Neural progenitor cell (in vitro differentiated cells): ENCODE results near the gene SMAD4. TPM values are rescaled to one million over a fixed set of nuclear protein-coding genes. Genes with fewer than 3 reads are reported as not detected.

ENCODE experiments used
- DNase-seq: peaks from one replicate; pipeline ENCODE4 v3.0.0-alpha.2; 2016; ENCODE audit warnings: low spot score
- H2AFZ ChIP-seq: fragments of 200-600 bp; sonication (generic); replicated peaks from 2 replicates; pipeline ENCODE4 v1.6.1; 2016; ENCODE audit warnings: antibody characterized with exemption
- H3F3A ChIP-seq: fragments of 200-600 bp; sonication (generic); 2 replicates; pipeline ENCODE4 v1.6.1; 2016; ENCODE audit warnings: antibody characterized with exemption, low read depth
- H3K27ac ChIP-seq: fragments of 200-600 bp; sonication (generic); 2 replicates; pipeline ENCODE4 v1.5.1; 2016; ENCODE audit warnings: mild to moderate bottlenecking
- H3K27me3 ChIP-seq: fragments of 200-600 bp; sonication (generic); 2 replicates; pipeline ENCODE4 v1.6.1; 2016; ENCODE audit warnings: mild to moderate bottlenecking, moderate library complexity
- H3K36me3 ChIP-seq: fragments of 200-600 bp; sonication (generic); 2 replicates; pipeline ENCODE4 v1.5.1; 2016
- H3K4me1 ChIP-seq: fragments of 200-600 bp; sonication (generic); 2 replicates; pipeline ENCODE4 v1.6.1; 2016; ENCODE audit warnings: mixed run types
- H3K4me2 ChIP-seq: fragments of 200-600 bp; sonication (generic); 2 replicates; pipeline ENCODE4 v1.6.1; 2016
- H3K4me3 ChIP-seq: fragments of 200-600 bp; sonication (generic); 2 replicates; pipeline ENCODE4 v1.5.1; 2016
- H3K79me2 ChIP-seq: fragments of 200-600 bp; sonication (generic); 2 replicates; pipeline ENCODE4 v1.6.1; 2016; ENCODE audit warnings: low read depth
- H3K9ac ChIP-seq: fragments of 200-600 bp; sonication (generic); 2 replicates; pipeline ENCODE4 v1.6.1; 2016
- H3K9me3 ChIP-seq: fragments of 200-600 bp; sonication (generic); 2 replicates; pipeline ENCODE4 v1.5.1; 2016; ENCODE audit warnings: low read depth
- H4K20me1 ChIP-seq: fragments of 200-600 bp; sonication (generic); 2 replicates; pipeline ENCODE4 v1.6.1; 2016; ENCODE audit warnings: low read depth
- H3K27ac Mint-ChIP-seq: 3 replicates; pipeline ENCODE4 v1.8.0; 2021; ENCODE audit warnings: mixed read lengths
- H3K27me3 Mint-ChIP-seq: 2 replicates; pipeline ENCODE4 v1.8.0; 2022; ENCODE audit warnings: low read depth, mild to moderate bottlenecking, inconsistent platforms, moderate library complexity, mixed read lengths; ENCODE audit not compliant: insufficient read depth
- H3K36me3 Mint-ChIP-seq: 3 replicates; pipeline ENCODE4 v1.8.0; 2021; ENCODE audit warnings: mixed read lengths
- H3K4me1 Mint-ChIP-seq: 3 replicates; pipeline ENCODE4 v1.8.0; 2021; ENCODE audit warnings: mixed read lengths
- H3K4me3 Mint-ChIP-seq: 3 replicates; pipeline ENCODE4 v1.8.0; 2021; ENCODE audit warnings: mild to moderate bottlenecking, moderate library complexity, mixed read lengths
- H3K9me3 Mint-ChIP-seq: 3 replicates; pipeline ENCODE4 v1.8.0; 2020; ENCODE audit warnings: mixed read lengths
- EZH2 ChIP-seq: fragments of 200-600 bp; sonication (generic); IDR thresholded peaks from 2 replicates; pipeline ENCODE4 v1.6.1; 2017; ENCODE audit warnings: antibody characterized with exemption, mild to moderate bottlenecking, moderate library complexity
- EZH2phosphoT487 ChIP-seq: fragments of 200-600 bp; sonication (generic); IDR thresholded peaks from 2 replicates; pipeline ENCODE4 v1.6.1; 2017; ENCODE audit warnings: antibody characterized with exemption
- total RNA-seq: library from RNA; depleted of rRNA; stranded (reverse); fragments of >200 nt; gene quantifications from 2 replicates; pipeline ENCODE4 v1.2.3, GENCODE V29; 2015; ENCODE audit warnings: low replicate concordance
- TF ChIP-seq, protein P1 (sequence below): fragments of 200-600 bp; sonication (generic); IDR thresholded peaks from 2 replicates; pipeline ENCODE4 v1.5.1; 2017; ENCODE audit warnings: antibody characterized with exemption, mild to moderate bottlenecking

The SMAD4 gene
- total RNA-seq, 1 donor from 2014 or later: 310 TPM

DNA sequence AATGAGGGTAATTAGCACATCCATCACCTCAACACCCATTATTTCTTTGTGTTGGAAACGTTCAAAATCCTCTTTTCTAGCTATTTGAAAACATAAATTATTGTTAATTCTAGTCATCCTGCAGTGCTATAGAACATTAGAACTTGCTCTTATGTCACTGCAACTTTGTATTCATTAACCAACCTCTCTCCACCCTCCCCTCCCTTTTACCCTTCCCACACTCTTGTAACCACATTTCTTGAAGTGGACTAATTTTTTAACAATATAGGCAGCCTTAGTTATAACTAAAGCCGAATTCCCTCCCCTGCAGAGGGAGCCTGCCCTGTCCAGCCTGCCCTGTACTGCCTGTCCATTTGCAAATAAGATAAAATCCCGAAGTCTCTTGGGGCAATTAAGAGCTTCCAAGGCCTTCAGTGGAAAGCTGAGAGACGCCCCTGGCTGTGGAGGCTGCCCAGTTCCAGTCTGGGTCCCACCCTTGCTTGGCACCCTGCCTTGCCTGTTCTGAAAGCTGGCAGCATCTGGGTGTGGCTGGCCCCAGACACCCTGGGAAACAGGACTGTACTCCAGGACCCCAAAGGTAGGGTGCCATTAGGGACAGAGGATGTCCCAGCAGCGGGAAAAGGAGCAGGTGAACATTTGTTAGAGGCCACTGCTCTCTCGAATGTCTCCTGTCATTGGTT is 102.4 kb downstream of the SMAD4 start:
- TF ChIP-seq, protein P1, sequence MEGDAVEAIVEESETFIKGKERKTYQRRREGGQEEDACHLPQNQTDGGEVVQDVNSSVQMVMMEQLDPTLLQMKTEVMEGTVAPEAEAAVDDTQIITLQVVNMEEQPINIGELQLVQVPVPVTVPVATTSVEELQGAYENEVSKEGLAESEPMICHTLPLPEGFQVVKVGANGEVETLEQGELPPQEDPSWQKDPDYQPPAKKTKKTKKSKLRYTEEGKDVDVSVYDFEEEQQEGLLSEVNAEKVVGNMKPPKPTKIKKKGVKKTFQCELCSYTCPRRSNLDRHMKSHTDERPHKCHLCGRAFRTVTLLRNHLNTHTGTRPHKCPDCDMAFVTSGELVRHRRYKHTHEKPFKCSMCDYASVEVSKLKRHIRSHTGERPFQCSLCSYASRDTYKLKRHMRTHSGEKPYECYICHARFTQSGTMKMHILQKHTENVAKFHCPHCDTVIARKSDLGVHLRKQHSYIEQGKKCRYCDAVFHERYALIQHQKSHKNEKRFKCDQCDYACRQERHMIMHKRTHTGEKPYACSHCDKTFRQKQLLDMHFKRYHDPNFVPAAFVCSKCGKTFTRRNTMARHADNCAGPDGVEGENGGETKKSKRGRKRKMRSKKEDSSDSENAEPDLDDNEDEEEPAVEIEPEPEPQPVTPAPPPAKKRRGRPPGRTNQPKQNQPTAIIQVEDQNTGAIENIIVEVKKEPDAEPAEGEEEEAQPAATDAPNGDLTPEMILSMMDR: no peak
- TF ChIP-seq EZH2phosphoT487: no peak
- no peak for TF ChIP-seq EZH2
- Histone ChIP-seq H3K27me3 (no peaks in the 10 kb centered on the region), H3K9ac (no peak overlapping the region), H2AFZ (no peak overlapping the region), H3K36me3 (no peaks in the 10 kb centered on the region), H3K79me2 (no peaks in the 10 kb centered on the region), H3K4me3 (no peak overlapping the region), H3K4me1 (no peaks in the 10 kb centered on the region), H4K20me1 (no peaks in the 10 kb centered on the region), H3F3A (peaks cover 20% of the 10 kb centered on the region), H3K27ac (no peak overlapping the region), H3K9me3 (no peaks in the 10 kb centered on the region), H3K4me2 (no peak overlapping the region)
- peaks cover 8% of the 10 kb centered on the region for H3K4me1 Mint-ChIP-seq
- DNase-seq: no peak
- no peak overlapping the region for H3K4me3 Mint-ChIP-seq
- no peaks in the 10 kb centered on the region for H3K36me3 Mint-ChIP-seq
- H3K9me3 Mint-ChIP-seq: no peaks in the 10 kb centered on the region
- H3K27ac Mint-ChIP-seq: no peak overlapping the region
- peaks cover 3% of the 10 kb centered on the region for H3K27me3 Mint-ChIP-seq

DNA sequence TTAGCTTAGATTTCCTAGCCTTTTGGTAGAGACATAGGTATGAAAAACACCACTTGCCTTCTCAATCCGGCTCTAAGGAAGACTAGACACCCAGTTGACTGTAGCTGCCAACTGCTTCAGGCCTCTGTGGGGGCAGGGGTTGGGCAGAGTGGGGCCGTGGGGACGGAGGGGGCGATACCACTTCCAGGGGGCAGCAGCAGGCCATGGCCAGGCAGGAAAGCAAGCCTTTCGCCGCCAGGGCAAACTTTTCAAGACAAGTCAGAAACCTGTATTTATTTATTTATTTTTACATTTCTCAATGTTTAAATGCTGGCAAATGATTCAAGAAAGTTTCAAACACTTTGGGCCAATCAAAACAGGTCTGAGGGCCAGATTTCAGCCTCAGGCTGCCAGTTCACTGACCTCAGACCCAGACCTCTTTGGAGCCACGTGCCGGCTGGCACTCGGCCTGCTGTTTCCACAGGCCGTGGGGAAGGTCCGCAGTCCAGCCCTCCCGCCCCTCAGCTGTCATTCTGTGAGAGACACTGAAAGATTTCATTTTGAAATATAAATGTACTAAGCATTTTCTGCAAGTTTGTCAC is 103.7 kb downstream of the SMAD4 start:
- H3K79me2 ChIP-seq: no peaks in the 10 kb centered on the region
- no peak overlapping the region for H3K4me3 ChIP-seq
- no peaks in the 10 kb centered on the region for H3K9me3 ChIP-seq
- peaks cover 8% of the 10 kb centered on the region for H3K4me1 Mint-ChIP-seq
- no peak overlapping the region for H3K4me3 Mint-ChIP-seq
- H3K27me3 Mint-ChIP-seq: peaks cover 6% of the 10 kb centered on the region
- H3K27me3 ChIP-seq: no peaks in the 10 kb centered on the region
- H3K36me3 Mint-ChIP-seq: no peaks in the 10 kb centered on the region
- H3K9ac ChIP-seq: no peak overlapping the region
- no peak overlapping the region for H2AFZ ChIP-seq
- TF ChIP-seq, protein P1: no peak
- no peak for TF ChIP-seq EZH2phosphoT487
- no peak overlapping the region for H3K27ac ChIP-seq
- no peaks in the 10 kb centered on the region for H3K4me1 ChIP-seq
- no peak overlapping the region for H3K4me2 ChIP-seq
- H4K20me1 ChIP-seq: no peaks in the 10 kb centered on the region
- no peak overlapping the region for H3K27ac Mint-ChIP-seq
- no peak for DNase-seq
- H3K36me3 ChIP-seq: no peaks in the 10 kb centered on the region
- no peaks in the 10 kb centered on the region for H3K9me3 Mint-ChIP-seq
- peaks cover 20% of the 10 kb centered on the region for H3F3A ChIP-seq

Other genes starting within 250 kb of the SMAD4 start
- gene MRO, start 210.2 kb upstream of the SMAD4 start, total RNA-seq: 0.06 TPM in 1 of 2 replicates, not detected in the other
- gene ME2, start 151.1 kb upstream of the SMAD4 start, total RNA-seq: 89.4 and 129 TPM in 2 replicates
- gene ELAC1, start 62.2 kb upstream of the SMAD4 start, total RNA-seq: 8.1 and 16.1 TPM in 2 replicates
- gene MEX3C, start 167.5 kb downstream of the SMAD4 start, total RNA-seq: 67.5 and 94.7 TPM in 2 replicates